Measurements from ENCODE around the gene NOTCH1.

NOTCH1 gene

GRCh38 chr9:136483589-136484152 is 62.2 kb downstream of the NOTCH1 start (continued):
- TF ChIP-seq ZNF24 (tag by site-specific recombination; IDR thresholded peaks at IDR 0.05) (no peak), ZNF600 (tag by site-specific recombination; IDR thresholded peaks at IDR 0.05) (no peak), ZFP69B (tag by site-specific recombination; IDR thresholded peaks at IDR 0.05) (peak; percentile 21; the same call in 1 of the 2 replicates), ZBTB21 (tag by site-specific recombination; IDR thresholded peaks at IDR 0.05) (no peak), ZBTB7A (tag by site-specific recombination; IDR thresholded peaks at IDR 0.05; ENCODE audit: low read depth) (no peak), MZF1 (tag by site-specific recombination; IDR thresholded peaks at IDR 0.05; ENCODE audit: borderline replicate concordance) (no peak), ZNF404 (tag by site-specific recombination; IDR thresholded peaks at IDR 0.05) (no peak), BCL6B (tag by site-specific recombination; IDR thresholded peaks at IDR 0.05) (no peak), ZNF292 (tag by site-specific recombination; IDR thresholded peaks at IDR 0.05; ENCODE audit: borderline replicate concordance, low read depth) (no peak), HIC1 (tag by site-specific recombination; IDR thresholded peaks at IDR 0.05) (0 out of 2 replicates have a peak, but pooled peaks have one; percentile 53), ZNF114 (tag by site-specific recombination; IDR thresholded peaks at IDR 0.05) (no peak), ZNF202 (tag by site-specific recombination; IDR thresholded peaks at IDR 0.05; ENCODE audit: borderline replicate concordance) (no peak), PBX3 (CRISPR knock-in tag; IDR thresholded peaks at IDR 0.05) (0 out of 2 replicates have a peak, but pooled peaks have one; percentile 63), ZNF26 (tag by site-specific recombination; IDR thresholded peaks at IDR 0.05) (no peak), ZNF223 (tag by site-specific recombination; IDR thresholded peaks at IDR 0.05) (no peak), EGR2 (tag by site-specific recombination; IDR thresholded peaks at IDR 0.05; ENCODE audit: low read depth) (no peak), ZNF610 (tag by site-specific recombination; IDR thresholded peaks at IDR 0.05; ENCODE audit: borderline replicate concordance) (no peak), ZNF521 (tag by site-specific recombination; IDR thresholded peaks at IDR 0.05) (no peak), ZNF624 (tag by site-specific recombination; IDR thresholded peaks at IDR 0.05) (no peak), ZNF548 (tag by site-specific recombination; IDR thresholded peaks at IDR 0.05) (no peak), ZNF19 (tag by site-specific recombination; IDR thresholded peaks at IDR 0.05; ENCODE audit: low read depth) (no peak), ZNF324 (tag by site-specific recombination; IDR thresholded peaks at IDR 0.05) (peak; percentile 70; the same call in 1 of the 2 replicates), ZNF133 (tag by site-specific recombination; IDR thresholded peaks at IDR 0.05) (no peak), TCF7L2 (IDR thresholded peaks at IDR 0.05; ENCODE audit: borderline replicate concordance, low read depth, low read length) (no peak), ZNF366 (tag by site-specific recombination; conservative IDR thresholded peaks at IDR 0.05) (no peak), ZBTB48 (tag by site-specific recombination; IDR thresholded peaks at IDR 0.05) (0 out of 2 replicates have a peak, but pooled peaks have one; percentile 39), ZNF354C (tag by site-specific recombination; IDR thresholded peaks at IDR 0.05; ENCODE audit: borderline replicate concordance, low read depth) (no peak), ZNF433 (tag by site-specific recombination; IDR thresholded peaks at IDR 0.05; ENCODE audit: low read depth) (no peak), ZNF423 (tag by site-specific recombination; IDR thresholded peaks at IDR 0.05) (no peak), ZNF280C (tag by site-specific recombination; IDR thresholded peaks at IDR 0.05) (no peak), ZNF585B (tag by site-specific recombination; IDR thresholded peaks at IDR 0.05) (no peak), ZIC2 (tag by site-specific recombination; IDR thresholded peaks at IDR 0.05) (no peak), WT1 (tag by site-specific recombination; IDR thresholded peaks at IDR 0.05) (0 out of 2 replicates have a peak, but pooled peaks have one; percentile 26), ZNF157 (tag by site-specific recombination; IDR thresholded peaks at IDR 0.05) (no peak)
